ENCODE measurements around the gene TMPRSS2.

GRCh38 chr21:41508415-41509144 is 622 bp upstream of the TMPRSS2 start:
- no peak for TF ChIP-seq EZH2 (IDR thresholded peaks at IDR 0.05)
- TF ChIP-seq POLR2AphosphoS5 (IDR thresholded peaks at IDR 0.05; ENCODE audit: borderline replicate concordance, low read depth, low read length) = no peak
- no peak for TF ChIP-seq FOXP2 (optimal IDR thresholded peaks at IDR 0.05; ENCODE audit: control extremely low read depth, extremely low read length, insufficient read depth)

Measured in SK-N-MC (cell line).